SH-SY5Y (cell line): Measurements from ENCODE around the gene CRACDL.

Source experiments
- GATA2 ChIP-seq: IDR thresholded peaks from 2 replicates; pipeline ENCODE4 v1.6.1; 2011; ENCODE audit warnings: mild to moderate bottlenecking, low read depth, low read length
- GATA3 ChIP-seq: IDR thresholded peaks from 2 replicates; pipeline ENCODE4 v1.6.1; 2011; ENCODE audit warnings: low read depth, mild to moderate bottlenecking, low read length, moderate library complexity

- TF ChIP-seq GATA3 = no peak
- TF ChIP-seq GATA2 = no peak
These were observed 39.6 kb downstream of the CRACDL start for GRCh38 chr2:98896416-98896815.
